KMS-11 (cell line): ENCODE data around the gene SSTR5.

Experiments used
- H2AFZ ChIP-seq: fragments of 200-600 bp; sonication (generic); 2 replicates; pipeline ENCODE4 v1.6.1; 2016; ENCODE audit warnings: antibody characterized with exemption, mixed run types, low read depth
- H3K27ac ChIP-seq: fragments of 200-600 bp; sonication (generic); 2 replicates; pipeline ENCODE4 v1.6.1; 2016; ENCODE audit warnings: mild to moderate bottlenecking, mixed run types
- H3K27me3 ChIP-seq: fragments of 200-600 bp; sonication (generic); 2 replicates; pipeline ENCODE4 v1.6.1; 2017; ENCODE audit warnings: mild to moderate bottlenecking, low read depth, mixed run types, moderate library complexity; ENCODE audit not compliant: insufficient read depth
- H3K36me3 ChIP-seq: fragments of 200-600 bp; sonication (generic); 2 replicates; pipeline ENCODE4 v1.6.1; 2017; ENCODE audit warnings: mild to moderate bottlenecking, mixed run types; ENCODE audit not compliant: insufficient read depth
- H3K4me1 ChIP-seq: fragments of 200-600 bp; sonication (generic); 2 replicates; pipeline ENCODE4 v1.6.1; 2016; ENCODE audit warnings: mild to moderate bottlenecking, low read depth, mixed run types; ENCODE audit not compliant: poor library complexity, severe bottlenecking
- H3K4me2 ChIP-seq: fragments of 200-600 bp; sonication (generic); 2 replicates; pipeline ENCODE4 v1.7.0; 2016; ENCODE audit warnings: mild to moderate bottlenecking, mixed run types
- H3K4me3 ChIP-seq: fragments of 200-600 bp; sonication (generic); IDR thresholded peaks from 2 replicates; pipeline ENCODE4 v1.6.1; 2017; ENCODE audit warnings: low read depth, low read length, mixed read lengths; ENCODE audit not compliant: insufficient read depth
- H3K79me2 ChIP-seq: fragments of 200-600 bp; sonication (generic); 2 replicates; pipeline ENCODE4 v1.6.1; 2016; ENCODE audit warnings: low read depth, mixed run types; ENCODE audit not compliant: insufficient read depth
- H3K9ac ChIP-seq: fragments of 200-600 bp; sonication (generic); 2 replicates; pipeline ENCODE4 v1.6.1; 2016; ENCODE audit warnings: mild to moderate bottlenecking, mixed run types
- H4K20me1 ChIP-seq: fragments of 200-600 bp; sonication (generic); 2 replicates; pipeline ENCODE4 v1.6.1; 2016; ENCODE audit warnings: mild to moderate bottlenecking, mixed run types; ENCODE audit not compliant: insufficient read depth
- TF ChIP-seq, protein P1 (sequence below): fragments of 200-600 bp; sonication (generic); conservative IDR thresholded peaks from 2 replicates; pipeline ENCODE4 v1.6.1; 2017; ENCODE audit warnings: low read depth, mild to moderate bottlenecking, antibody characterized with exemption, low read length, moderate library complexity, mixed read lengths

SSTR5 gene

GRCh38 chr16:1129106-1129960, 56.8 kb downstream of the SSTR5 start:
- TF ChIP-seq, protein P1, sequence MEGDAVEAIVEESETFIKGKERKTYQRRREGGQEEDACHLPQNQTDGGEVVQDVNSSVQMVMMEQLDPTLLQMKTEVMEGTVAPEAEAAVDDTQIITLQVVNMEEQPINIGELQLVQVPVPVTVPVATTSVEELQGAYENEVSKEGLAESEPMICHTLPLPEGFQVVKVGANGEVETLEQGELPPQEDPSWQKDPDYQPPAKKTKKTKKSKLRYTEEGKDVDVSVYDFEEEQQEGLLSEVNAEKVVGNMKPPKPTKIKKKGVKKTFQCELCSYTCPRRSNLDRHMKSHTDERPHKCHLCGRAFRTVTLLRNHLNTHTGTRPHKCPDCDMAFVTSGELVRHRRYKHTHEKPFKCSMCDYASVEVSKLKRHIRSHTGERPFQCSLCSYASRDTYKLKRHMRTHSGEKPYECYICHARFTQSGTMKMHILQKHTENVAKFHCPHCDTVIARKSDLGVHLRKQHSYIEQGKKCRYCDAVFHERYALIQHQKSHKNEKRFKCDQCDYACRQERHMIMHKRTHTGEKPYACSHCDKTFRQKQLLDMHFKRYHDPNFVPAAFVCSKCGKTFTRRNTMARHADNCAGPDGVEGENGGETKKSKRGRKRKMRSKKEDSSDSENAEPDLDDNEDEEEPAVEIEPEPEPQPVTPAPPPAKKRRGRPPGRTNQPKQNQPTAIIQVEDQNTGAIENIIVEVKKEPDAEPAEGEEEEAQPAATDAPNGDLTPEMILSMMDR: no peak
- H3K27me3 ChIP-seq: peaks cover 93% of the 10 kb centered on the region
- no peak overlapping the region for H3K27ac ChIP-seq
- no peaks in the 10 kb centered on the region for H4K20me1 ChIP-seq
- H3K36me3 ChIP-seq: no peaks in the 10 kb centered on the region
- H3K79me2 ChIP-seq: no peaks in the 10 kb centered on the region
- H3K4me2 ChIP-seq: no peak overlapping the region
- peak overlapping the region; percentile 10; the same call in 1 of the 2 replicates for H2AFZ ChIP-seq
- no peaks in the 10 kb centered on the region for H3K4me1 ChIP-seq
- H3K4me3 ChIP-seq: no peak overlapping the region
- no peak overlapping the region for H3K9ac ChIP-seq

GRCh38 chr16:1130382-1130781, 57.8 kb downstream of the SSTR5 start:
- Histone ChIP-seq H3K4me2 (no peak overlapping the region), H3K79me2 (no peaks in the 10 kb centered on the region), H3K27ac (no peak overlapping the region), H3K9ac (no peak overlapping the region), H4K20me1 (no peaks in the 10 kb centered on the region), H3K4me3 (no peak overlapping the region), H3K36me3 (no peaks in the 10 kb centered on the region), H2AFZ (no peak overlapping the region), H3K27me3 (peaks cover 94% of the 10 kb centered on the region), H3K4me1 (no peaks in the 10 kb centered on the region)
- TF ChIP-seq, protein P1: no peak
